HEK293 (cell line): ENCODE data around the gene CD163L1.

ENCODE experiments used
- BCL11A ChIP-seq: fragments of 450-650 bp; formaldehyde crosslinking; IDR thresholded peaks from 2 replicates; pipeline ENCODE4 v1.5.1; 2016; ENCODE audit warnings: low read depth, missing biosample characterization, missing genetic modification characterization
- CTCF ChIP-seq: fragments of 450-650 bp; formaldehyde crosslinking; IDR thresholded peaks from 2 replicates; pipeline ENCODE4 v1.5.1; 2016; ENCODE audit warnings: missing biosample characterization, missing genetic modification characterization
- IKZF3 ChIP-seq: fragments of 450-650 bp; IDR thresholded peaks from 2 replicates; pipeline ENCODE4 v1.5.0; 2018; ENCODE audit warnings: missing biosample characterization, mild to moderate bottlenecking, missing genetic modification characterization, moderate library complexity
- REST ChIP-seq: fragments of 450-650 bp; formaldehyde crosslinking; IDR thresholded peaks from 2 replicates; pipeline ENCODE4 v1.5.1; 2016; ENCODE audit warnings: missing biosample characterization, missing genetic modification characterization
- SP2 ChIP-seq: fragments of 450-650 bp; formaldehyde crosslinking; IDR thresholded peaks from 2 replicates; pipeline ENCODE4 v1.5.1; 2016; ENCODE audit warnings: missing biosample characterization, missing genetic modification characterization
- ZBTB20 ChIP-seq: fragments of 450-650 bp; formaldehyde crosslinking; IDR thresholded peaks from 2 replicates; pipeline ENCODE4 v1.5.1; 2016; ENCODE audit warnings: missing biosample characterization, missing genetic modification characterization
- ZBTB8A ChIP-seq: fragments of 450-650 bp; formaldehyde crosslinking; IDR thresholded peaks from 2 replicates; pipeline ENCODE4 v1.5.1; 2016; ENCODE audit warnings: missing biosample characterization, missing genetic modification characterization
- ZNF274 ChIP-seq, 2 experiments: fragments of 200-500 bp in 1 of 2; fragments of 450-650 bp in 1 of 2; sonication (Bioruptor generic) in 1 of 2; formaldehyde crosslinking in 1 of 2; IDR thresholded peaks; 2 replicates each; pipeline versions ENCODE4 v1.5.1 to v1.6.1; 2014 to 2016; ENCODE audit warnings: borderline replicate concordance in 1 of 2, inconsistent platforms in 1 of 2, low read length in 1 of 2, missing biosample characterization in 1 of 2, missing genetic modification characterization in 1 of 2
- ZNF433 ChIP-seq: fragments of 450-650 bp; formaldehyde crosslinking; IDR thresholded peaks from 2 replicates; pipeline ENCODE4 v1.5.1; 2016; ENCODE audit warnings: missing biosample characterization, missing genetic modification characterization, low read depth
- ZNF501 ChIP-seq: fragments of 450-650 bp; formaldehyde crosslinking; IDR thresholded peaks from 2 replicates; pipeline ENCODE4 v1.5.1; 2016; ENCODE audit warnings: missing biosample characterization, missing genetic modification characterization
- ZNF513 ChIP-seq: fragments of 450-650 bp; IDR thresholded peaks from 2 replicates; pipeline ENCODE4 v1.5.1; 2018; ENCODE audit warnings: missing biosample characterization, missing genetic modification characterization
- ZNF529 ChIP-seq: fragments of 450-650 bp; formaldehyde crosslinking; IDR thresholded peaks from 2 replicates; pipeline ENCODE4 v1.5.1; 2017; ENCODE audit warnings: missing genetic modification characterization, missing biosample characterization; ENCODE audit not compliant: insufficient replicate concordance
- ZNF660 ChIP-seq: fragments of 450-650 bp; IDR thresholded peaks from 2 replicates; pipeline ENCODE4 v1.5.1; 2018; ENCODE audit warnings: missing biosample characterization, mild to moderate bottlenecking, missing genetic modification characterization
- ZNF677 ChIP-seq: fragments of 450-650 bp; IDR thresholded peaks from 2 replicates; pipeline ENCODE4 v1.5.0; 2018; ENCODE audit warnings: missing biosample characterization, mild to moderate bottlenecking, missing genetic modification characterization, moderate library complexity

GRCh38 chr12:7459973-7460372 lies 16.0 kb upstream of the CD163L1 start:
- TF ChIP-seq ZBTB20 (tag by site-specific recombination) (no peak), ZNF660 (tag by site-specific recombination) (no peak), ZNF501 (no peak), SP2 (no peak), REST (tag by site-specific recombination) (no peak), ZNF274 (IDR thresholded peaks at IDR 0.05; ENCODE audit: low read length) (no peak), ZNF274 (tag by site-specific recombination; IDR thresholded peaks at IDR 0.05; ENCODE audit: borderline replicate concordance) (no peak), ZNF433 (tag by site-specific recombination) (no peak), CTCF (tag by site-specific recombination) (no peak), BCL11A (tag by site-specific recombination) (no peak), ZNF677 (no peak), ZNF529 (tag by site-specific recombination) (no peak), ZNF513 (no peak), ZBTB8A (no peak), IKZF3 (tag by site-specific recombination) (no peak)
